GM21786 (cell line): ENCODE data around the gene SLX4IP.

Experiments used
- ATAC-seq: cut with Tn5 transposase; IDR thresholded peaks from one replicate; pipeline ENCODE4 v1.9.1; 2021; ENCODE audit not compliant: unreplicated experiment

Gene SLX4IP

DNA sequence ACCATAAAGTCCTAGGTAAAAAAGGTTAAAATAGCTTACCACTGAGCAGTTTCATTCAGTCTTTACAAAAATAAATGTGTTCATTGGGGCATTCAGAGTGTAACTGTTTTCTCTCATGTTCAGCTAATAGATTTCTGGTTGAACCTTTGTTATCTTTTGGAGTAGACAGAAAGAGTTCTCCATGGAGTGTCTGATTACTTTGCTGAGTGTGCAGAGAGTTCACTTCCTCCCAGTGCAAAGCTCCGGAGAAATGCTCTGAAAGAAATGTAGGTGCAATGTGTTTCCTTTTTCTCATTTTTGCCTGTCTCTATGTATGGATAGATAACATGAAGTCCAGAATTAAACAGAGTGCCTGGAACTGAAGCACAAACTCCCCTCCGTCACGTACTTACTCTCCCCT is 186.0 kb downstream of the SLX4IP start:
- ATAC-seq: no peak

DNA sequence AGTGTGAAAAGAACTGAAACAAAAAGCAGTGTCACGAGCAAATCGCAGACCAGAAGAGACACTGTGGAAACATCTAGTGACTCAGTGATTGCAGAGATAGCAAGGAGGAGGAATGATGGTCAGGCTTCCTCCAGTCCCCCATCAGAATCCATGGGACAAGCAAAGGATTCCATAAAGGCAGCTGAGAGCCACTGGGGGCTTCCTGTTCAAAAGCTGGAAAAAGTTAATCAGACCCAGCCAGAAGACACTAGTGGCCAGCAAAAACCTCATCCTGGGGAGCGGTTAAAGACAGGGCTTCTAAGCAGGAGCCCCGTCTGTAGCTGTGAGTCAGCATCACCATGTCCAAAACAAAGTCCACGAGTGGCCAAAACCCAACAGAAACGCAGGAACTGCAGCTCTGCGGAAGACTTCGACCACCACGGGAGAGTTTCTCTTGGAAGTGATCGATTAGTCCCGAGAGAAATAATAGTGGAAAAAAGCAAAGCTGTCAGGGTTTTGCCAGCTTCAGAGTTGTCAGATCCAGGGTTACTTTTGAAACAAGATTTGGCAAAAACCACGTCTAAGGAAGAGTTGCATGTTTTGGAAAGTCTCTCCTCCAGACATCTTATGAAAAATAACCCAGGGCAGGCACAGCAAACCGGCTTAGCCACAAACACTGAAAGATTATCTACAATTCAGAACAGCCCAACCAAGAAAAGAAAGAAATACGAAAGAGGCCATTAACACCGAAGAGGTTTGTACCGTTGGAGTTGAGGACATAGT is 187.7 kb downstream of the SLX4IP start:
- ATAC-seq: no peak

DNA sequence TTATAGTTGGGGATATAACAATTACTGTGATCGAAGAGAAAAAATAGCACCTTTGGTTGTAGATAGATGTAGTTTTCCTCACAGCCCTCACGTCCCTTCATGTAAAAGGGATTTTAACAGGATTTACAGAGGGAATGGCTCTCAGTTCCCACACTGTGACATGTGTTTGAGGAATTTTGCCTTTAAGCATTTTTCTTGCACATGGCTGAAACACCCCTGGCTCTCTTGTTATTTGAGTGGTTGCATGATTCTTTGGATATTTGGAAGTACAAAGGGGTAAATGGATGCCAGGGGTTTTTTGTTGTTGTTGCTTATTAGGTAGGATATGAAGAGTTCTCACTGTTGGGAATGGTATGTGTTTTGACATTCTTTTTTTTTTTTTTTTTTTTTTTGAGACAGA is 190.5 kb downstream of the SLX4IP start:
- ATAC-seq: no peak

DNA sequence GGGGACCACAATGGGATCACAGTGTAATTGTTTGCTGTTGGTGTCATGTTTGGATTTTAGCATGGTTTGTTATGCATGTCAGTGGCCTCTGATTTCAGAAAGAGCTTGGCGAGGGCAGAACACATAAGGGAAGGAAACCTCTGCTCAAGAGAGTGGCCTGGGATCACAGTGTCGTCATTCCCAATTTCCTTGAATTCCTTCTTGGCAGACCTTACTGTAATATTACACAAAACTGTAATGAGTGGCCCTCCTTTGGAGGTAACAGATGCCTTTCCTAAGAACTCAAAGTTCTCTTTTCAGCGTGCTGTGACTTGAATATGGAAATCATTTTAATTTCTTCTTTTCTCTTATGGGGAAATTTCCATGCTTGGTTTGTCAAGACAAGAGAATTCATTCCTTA is 191.8 kb downstream of the SLX4IP start:
- no peak for ATAC-seq

DNA sequence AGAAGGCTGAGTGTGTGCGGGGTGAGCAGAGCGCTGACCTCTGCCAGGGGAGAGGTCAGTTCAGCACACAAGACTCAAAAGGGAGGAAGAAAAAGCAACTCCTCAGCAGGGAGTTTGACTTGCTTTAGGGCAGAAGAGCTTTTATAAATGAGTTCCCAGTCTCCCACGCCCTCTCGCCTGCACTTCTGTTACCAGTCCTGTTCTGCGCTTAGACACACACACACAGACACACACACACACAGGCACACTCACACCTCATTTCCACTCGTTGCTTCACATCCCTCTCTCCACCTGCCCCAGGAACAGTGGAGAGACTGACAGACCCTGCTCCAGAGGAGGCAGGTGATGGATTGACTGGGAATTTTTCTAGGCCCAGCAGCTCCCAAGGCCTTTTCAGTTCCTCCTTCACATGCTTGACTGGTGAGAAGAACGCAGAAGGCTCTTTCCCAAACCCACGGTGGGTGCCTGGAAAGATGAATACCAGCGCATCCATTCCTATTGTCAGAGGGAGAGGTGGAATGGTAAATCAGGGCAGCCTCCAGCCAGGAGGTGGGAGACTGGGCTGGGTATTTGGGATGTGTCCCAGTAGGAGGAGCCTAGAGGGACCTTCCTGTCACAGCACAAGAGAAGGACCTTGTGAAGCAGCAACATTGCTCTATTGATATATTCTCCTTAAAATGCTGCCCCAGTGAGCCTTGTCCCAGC is 195.0 kb downstream of the SLX4IP start:
- ATAC-seq: no peak

DNA sequence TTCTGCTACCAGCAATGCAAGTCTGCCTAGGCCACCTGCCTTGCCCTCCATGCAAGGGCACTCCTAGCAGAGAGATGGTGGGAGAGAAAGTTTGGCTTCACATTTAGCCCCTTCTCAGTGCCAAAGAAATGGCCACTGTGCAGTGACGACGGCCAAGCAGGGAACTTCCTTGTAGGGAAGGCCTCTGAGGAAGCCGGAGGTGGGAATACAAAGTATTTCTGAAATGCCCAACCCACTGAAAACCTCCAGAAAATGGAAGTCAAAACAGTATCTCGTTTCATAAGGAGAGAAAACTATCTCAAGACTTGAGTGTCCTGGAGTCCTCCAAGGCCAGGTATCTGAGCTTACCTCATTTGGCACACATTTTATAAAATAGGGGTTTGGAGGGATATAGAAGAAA is 196.0 kb downstream of the SLX4IP start:
- ATAC-seq: no peak

DNA sequence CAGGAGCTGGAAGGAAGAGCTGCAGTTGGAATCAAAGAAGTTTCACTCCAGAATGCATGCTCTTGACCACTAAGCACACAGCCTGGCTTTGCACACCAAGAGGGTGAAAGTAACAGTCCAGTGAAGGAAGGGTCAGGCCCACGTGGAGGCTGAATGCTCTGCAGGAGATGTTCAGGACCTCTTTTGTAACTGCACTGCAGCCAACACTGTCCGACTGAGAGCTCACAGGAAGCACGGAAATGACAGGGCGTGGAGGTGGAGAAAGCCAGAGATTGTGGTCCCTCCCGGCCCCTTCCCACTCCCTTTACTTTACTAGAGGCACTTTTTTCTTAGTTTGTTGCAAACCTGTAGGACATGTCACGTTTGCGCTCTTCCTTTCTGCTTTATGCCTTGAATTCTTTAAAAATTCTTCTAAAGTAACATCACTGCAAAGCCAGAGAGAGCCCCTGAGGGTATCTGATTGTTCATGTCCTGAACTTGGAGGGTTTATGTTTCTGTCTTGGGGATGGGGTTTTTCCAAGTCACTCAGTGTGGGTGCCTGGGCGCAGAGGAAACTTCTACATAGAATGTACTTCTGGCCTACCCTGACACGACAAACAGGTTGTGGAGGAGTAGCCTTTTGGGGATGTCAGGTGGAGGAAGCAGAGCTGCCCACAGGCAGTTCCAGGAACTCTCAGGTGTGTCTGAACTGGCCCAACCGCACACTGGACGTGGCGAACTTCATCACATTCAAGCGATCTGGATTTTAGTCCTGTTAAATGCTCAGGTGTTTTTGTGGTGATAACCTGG is 197.8 kb downstream of the SLX4IP start:
- ATAC-seq: no peak

DNA sequence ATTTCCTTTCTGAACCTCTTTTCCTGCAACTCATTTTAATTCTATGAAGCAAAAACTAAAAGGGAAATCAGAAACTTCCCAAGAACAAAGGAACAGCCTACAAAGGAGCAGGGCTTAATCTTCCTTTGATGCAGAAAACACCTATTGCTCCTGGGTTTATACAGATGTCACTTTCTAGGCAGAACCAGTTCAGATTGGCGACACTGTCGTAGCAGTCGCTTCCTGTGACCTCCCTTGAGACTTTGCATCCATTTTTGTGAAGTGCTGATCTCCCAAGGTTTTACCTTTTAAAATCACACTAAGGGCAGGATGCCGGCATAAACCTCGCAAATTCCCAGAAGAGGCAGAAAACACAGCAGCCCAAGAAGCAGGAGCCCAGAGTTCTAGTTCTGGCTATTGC is 198.6 kb downstream of the SLX4IP start:
- ATAC-seq: no peak

DNA sequence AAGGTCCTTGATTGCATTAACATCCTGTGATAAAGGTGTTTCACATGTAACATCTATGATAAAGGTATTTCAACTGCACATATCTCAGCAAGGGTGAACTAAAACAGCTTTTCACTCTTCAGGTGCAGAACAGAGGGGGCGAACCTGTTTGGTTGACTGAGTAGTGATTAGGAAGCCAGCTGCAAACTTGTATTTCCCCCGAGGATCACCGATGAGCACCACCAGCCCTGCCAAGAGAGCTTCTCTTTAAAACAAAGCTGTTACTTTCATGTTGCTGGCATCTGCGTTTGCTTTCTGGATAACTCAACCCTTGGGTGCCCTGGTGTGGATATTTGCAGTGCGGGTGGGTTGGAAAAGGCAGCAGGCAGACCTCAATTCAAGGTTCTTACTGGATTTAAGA is 199.1 kb downstream of the SLX4IP start:
- ATAC-seq: no peak

DNA sequence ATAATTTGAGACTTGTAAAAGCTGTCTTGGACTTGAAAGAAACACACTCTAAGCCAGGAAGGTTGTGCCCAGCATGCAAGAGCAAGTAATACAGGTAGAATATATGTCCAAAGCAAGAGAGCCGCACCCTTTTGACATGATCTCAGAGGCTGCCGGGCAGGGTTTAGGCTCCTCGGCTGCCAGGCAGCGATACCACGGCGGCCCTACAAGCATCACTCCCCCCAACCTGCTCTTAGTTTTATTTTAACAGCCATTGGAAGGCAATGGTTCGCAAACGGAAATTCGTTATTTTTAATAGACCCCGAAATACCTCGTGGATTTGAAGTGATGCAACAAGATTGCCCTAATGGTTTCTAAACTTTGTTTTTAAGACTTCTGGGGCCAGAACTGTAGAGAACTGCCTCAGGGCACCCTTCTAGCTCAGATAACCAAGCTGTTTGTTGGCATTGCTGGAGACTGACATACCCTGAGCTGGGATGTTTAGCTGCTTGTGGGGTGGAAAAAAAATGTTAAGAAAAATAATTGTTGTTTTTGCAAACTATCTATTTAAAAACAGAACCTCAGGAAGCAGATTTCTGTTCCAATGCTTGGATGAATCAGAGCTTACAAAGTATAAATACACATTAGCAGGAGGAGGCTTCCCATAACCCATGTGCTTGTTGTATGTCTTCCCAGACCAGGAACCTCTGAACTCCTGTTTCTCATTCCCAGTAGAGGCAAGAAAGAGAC is 199.7 kb downstream of the SLX4IP start:
- no peak for ATAC-seq

DNA sequence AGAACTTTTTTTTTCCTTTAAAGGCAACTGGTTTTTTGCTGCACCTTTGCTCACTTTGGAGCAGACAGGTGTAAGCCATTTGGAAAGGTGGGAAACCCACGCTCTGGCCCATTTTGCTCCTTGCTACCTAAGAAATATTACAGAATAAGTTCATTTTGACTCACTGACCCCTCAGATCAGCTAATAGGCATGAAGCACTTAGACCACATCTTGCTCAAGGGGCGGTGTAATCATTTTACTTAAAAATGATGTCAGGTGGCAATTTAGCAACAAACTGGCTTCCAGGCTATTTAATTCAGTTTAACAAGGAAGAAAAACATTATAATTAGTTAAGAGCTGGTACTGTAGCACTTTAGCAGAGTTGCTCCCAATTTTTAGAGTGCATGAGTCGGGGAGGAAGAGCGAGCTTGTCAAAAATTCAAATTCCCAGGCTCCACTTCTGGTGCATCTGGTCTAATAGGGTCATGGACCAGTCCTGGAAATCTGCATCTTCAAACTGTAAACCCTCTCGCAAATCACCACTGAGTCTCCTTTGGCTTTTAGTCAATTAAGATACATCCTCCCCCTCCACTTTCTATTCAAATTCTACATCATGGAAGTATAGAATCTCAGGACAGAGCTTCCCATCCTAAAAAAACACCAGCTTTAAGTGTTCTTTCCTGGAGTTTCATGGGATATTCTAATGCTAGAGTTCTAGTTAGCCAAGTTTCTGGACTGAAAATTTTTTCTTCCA is 200.5 kb downstream of the SLX4IP start:
- no peak for ATAC-seq

DNA sequence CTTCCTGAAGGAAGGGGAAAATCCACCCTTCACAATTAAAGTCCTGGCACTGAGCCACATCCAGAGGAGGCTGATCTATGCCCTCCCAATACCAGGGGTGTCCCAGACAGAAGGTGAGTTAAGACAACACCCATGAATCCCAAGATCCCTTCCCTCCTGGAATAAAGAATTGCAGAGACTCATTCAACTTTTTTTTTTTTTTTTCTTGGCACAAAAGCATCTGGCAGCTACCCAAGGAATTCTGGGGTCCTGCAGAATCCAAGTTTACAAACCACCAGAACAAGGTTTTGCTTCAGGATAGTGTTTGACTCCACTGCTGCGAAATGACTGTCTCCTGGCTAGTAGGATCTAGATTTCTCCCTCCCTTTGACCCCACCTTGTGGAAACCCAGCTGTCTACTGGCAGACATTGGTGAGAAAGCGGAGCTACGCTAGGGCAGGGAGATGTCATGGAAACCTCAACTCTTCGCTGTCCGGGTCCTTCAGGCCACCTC is 201.3 kb downstream of the SLX4IP start:
- no peak for ATAC-seq

DNA sequence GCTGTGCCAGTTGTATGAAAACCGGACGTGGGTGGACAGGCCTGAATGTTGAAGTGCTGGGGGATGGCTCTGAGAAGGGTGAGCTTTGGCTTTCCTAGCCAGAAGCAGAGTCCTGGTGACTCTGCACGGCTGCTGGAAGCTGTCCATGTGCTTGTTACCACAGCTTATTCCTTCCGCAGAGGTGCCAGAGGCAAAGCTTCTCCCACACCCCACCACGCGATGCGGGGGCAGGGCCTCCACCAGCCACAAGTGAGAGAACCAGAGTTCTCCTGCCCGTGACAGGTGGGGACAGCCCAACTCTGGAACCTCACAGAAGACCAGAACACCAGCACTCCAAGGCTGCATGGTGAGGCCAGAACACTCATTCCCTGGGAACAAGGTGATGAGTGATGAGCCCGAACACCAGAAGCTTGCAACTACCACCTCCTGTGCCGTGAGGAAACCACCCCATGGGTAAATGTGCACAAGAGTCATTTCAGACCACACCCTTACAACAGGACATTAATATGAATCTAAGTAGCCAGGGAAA is 202.0 kb downstream of the SLX4IP start:
- no peak for ATAC-seq

DNA sequence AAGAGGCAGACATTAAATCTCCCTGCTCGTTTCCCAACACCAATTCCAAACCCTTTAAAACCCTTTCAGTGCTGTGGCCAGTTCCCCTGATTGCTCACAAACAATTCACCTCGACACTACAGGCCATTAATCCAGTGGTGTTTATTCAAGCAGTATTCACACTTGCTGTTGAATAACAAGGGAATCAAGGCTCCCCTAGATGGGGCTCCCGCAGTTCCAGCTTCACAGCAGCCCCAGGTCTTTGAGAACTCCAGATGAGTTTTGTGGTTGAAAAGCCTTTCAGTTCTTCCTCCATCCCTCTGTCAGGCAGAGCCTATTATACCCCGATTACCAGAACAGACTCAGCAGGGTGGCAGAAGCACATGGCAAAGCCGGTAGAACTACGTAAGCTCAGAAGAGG is 202.5 kb downstream of the SLX4IP start:
- no peak for ATAC-seq

DNA sequence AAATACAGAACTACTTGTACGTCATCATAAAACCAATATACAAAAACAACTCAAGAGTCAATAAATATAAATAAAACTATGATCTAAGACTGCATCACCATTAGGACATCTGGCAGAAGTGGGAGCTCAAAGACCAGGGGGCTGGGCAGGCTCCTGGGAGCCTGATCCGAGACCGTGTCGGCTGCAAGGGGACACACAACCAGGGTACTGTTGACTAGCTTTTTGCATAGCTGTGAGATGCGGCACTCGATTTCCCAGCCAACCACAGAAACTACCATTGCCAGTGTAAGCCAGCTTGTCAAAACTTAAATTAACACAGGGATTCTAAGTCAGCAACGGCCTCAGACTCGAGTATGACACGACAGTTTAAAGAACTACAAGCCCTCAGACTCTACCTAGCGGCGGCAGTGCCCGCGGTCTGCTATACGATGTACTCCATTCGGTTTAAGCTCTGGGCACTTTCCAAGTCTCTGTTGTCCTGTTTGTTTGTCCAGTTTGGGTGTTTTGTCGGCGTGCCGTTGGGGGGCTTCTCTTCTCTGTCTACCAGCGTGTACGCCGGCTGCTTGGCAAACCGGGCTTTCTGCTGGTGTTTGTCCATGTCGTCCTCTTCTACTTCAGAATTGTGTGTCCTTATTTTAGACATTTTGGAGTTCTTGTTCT is 204.1 kb downstream of the SLX4IP start:
- no peak for ATAC-seq

DNA sequence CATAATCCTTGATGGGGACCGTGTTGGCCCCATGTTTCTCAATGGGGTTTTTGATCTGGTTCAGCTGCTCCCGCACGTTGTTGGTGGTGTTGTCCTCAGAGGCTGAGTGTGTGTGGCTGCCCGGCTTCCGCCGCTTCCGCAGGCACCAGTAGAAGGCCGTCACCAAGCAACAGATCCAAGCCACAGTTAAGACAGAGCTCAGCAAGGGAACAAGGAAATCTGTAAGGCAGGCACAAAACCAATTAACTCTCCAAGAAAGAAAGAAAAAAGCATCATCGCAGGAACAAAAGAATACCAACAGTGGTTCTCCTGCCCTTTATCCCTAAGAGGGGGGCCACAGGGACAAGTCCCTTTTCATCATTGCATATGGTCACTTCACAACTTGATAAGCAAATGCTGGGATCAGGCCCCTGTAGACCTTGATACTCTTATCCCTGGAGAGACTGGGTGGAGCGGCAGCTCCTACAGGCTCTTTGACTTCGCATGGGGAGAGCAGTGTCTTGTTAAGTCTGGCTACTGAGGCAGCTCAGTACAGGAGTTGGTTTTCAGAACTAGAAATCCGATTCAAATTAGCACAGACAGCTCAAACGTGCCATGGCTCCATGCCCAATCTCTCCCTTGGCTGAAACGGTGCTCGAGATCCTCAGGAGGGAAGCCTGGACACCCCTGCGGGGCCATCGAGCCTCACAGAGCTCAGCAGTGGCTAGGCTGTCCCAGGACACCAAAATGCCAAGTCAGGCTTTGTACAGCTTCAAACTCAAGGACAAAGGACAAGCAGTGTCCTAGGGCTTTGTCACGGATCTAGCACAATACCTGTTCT is 204.8 kb downstream of the SLX4IP start:
- no peak for ATAC-seq

DNA sequence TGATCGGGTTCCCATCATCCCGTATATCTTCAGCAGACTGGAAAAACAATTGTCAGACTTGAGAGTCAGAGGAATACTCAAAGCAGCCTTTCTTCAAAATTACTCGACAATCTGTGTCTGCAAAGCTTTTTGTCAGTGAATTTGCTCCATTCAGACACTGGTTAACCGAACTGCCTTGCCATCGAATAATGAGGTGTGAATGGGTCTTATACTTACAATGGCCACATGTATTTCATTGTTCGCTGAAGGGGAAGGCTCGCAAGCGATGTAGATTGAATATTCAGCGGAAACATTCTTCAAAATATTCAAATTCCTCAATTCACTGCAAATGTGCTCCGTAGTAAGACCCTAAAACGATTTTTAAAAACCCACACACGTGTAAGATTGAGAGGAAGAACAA is 205.8 kb downstream of the SLX4IP start:
- ATAC-seq: no peak

DNA sequence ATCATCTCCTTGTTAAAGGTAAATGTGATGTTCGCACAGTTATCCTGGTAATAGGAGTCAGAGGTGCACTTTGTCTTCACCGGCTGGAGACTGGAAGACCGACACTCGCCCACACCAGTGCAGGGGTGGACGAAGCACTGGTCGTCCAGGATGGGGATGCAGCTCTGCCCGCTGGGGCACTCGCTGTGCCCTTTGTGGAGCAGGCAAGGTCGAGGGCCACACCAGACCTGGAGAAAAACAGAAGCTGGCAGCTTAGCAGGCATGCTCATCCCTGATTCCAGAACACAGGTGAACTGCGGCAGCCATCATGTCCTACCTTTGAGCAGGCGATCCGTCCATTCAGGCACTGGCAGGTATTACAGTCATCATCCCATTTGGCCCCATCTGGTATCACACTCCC is 206.4 kb downstream of the SLX4IP start:
- ATAC-seq: no peak

DNA sequence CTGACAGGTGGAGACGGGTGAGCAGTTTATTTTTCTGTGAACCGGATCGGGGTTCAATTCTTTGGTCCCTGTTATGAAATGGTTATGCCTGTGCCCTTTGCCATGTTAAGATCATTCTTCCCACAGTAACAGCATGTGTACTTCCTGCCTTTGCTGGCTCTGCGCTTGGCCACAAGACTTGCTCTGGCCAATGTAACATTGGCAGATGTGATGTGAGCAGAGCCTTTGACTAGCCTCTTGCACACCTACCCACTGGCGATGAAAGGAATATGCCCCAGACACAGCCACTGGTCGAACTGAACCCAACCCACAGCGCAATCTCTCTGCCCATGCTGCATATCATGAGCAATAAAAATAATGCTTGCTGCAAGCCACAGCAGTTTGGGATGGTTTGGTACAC is 206.8 kb downstream of the SLX4IP start:
- ATAC-seq: no peak
